Muscle of leg (tissue), 11 donors: ENCODE measurements around the gene SPIRE1. TPM values are rescaled to one million over a fixed set of nuclear protein-coding genes. Genes with fewer than 3 reads are reported as not detected.

Source experiments
- DNase-seq: peaks from one replicate; pipeline ENCODE4 v3.0.0; 2013
- H3K27ac ChIP-seq: one replicate; pipeline ENCODE4 v1.5.1; 2013; ENCODE audit warnings: mild to moderate bottlenecking, low read length, control low read depth
- H3K27me3 ChIP-seq: one replicate; pipeline ENCODE4 v1.6.1; 2013; ENCODE audit warnings: low read length; ENCODE audit not compliant: control insufficient read depth, insufficient read depth
- H3K36me3 ChIP-seq: one replicate; pipeline ENCODE4 v1.6.1; 2013; ENCODE audit warnings: low read length; ENCODE audit not compliant: control insufficient read depth, insufficient read depth
- H3K4me1 ChIP-seq: one replicate; pipeline ENCODE4 v1.6.1; 2013; ENCODE audit warnings: low read length; ENCODE audit not compliant: control insufficient read depth, insufficient read depth
- H3K4me3 ChIP-seq: one replicate; pipeline ENCODE4 v1.5.1; 2013; ENCODE audit warnings: low read length, control low read depth
- H3K9me3 ChIP-seq: replicated peaks from 2 replicates; pipeline ENCODE4 v1.6.1; 2013; ENCODE audit warnings: low read depth, low read length; ENCODE audit not compliant: control insufficient read depth
- WGBS: methylation state at CpG from one replicate; pipeline ENCODE4 v1.1.5; 2013; ENCODE audit warnings: missing lambda C conversion rate; ENCODE audit not compliant: insufficient coverage; 5-methylcytosine and 5-hydroxymethylcytosine counted together
- polyA plus RNA-seq, 8 donors: library from polyadenylated mRNA; unstranded; fragments of 120-200 nt; gene quantifications; one replicate each; pipeline versions ENCODE4 v1.2.1 to v1.2.3, GENCODE V29; 2013; ENCODE audit warnings: inconsistent platforms in 1 of 8, low replicate concordance in 1 of 8; ENCODE audit not compliant: insufficient read length in 8 of 8, insufficient read depth in 1 of 8
- total RNA-seq: library from RNA; stranded (reverse); fragments of 120-200 nt; gene quantifications from one replicate; pipeline ENCODE4 v1.2.4, GENCODE V29; 2013

The SPIRE1 gene
- total and polyA plus RNA-seq, 9 donors = 10.3 to 13.9 (median 12.0) TPM

DNA sequence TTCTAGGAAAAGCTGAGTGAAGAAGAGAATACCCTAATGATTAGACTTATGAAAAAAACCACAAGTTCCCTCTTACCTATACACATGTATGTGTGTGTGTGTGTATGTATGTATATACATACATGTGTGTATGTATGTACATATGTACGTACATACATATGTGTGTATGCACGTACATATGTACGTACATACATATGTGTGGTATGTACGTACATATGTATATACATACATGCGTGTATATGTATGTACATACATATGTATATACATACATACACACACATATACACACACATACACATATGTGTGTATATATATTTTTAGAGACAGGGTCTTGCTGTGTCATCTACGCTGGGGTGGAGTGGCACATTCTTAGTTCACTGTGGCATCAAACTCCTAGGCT is 196.6 kb downstream of the SPIRE1 start:
- no peaks in the 10 kb centered on the region for H3K4me1 ChIP-seq
- no peaks in the 10 kb centered on the region for H3K9me3 ChIP-seq
- H3K4me3 ChIP-seq = no peak overlapping the region
- no CpG with 5 or more reads among the region's 6 CpGs for WGBS
- DNase-seq = no peak
- no peak overlapping the region for H3K27ac ChIP-seq
- H3K27me3 ChIP-seq = no peaks in the 10 kb centered on the region
- peaks cover 31% of the 10 kb centered on the region for H3K36me3 ChIP-seq

- Histone ChIP-seq H3K27ac (no peak overlapping the region), H3K4me3 (no peak overlapping the region), H3K9me3 (no peaks in the 10 kb centered on the region), H3K4me1 (no peaks in the 10 kb centered on the region), H3K36me3 (peaks cover 31% of the 10 kb centered on the region), H3K27me3 (no peaks in the 10 kb centered on the region)
- 41% methylated on average over 5 of the region's 5 CpGs for WGBS
- peak; percentile 53 for DNase-seq
Observed at GRCh38 chr18:12460874-12461273, 197.0 kb downstream of the SPIRE1 start.

- no peak overlapping the region for H3K4me3 ChIP-seq
- H3K27me3 ChIP-seq = no peaks in the 10 kb centered on the region
- WGBS = 95% methylated on average over 4 of the region's 7 CpGs
- no peaks in the 10 kb centered on the region for H3K9me3 ChIP-seq
- no peak overlapping the region for H3K27ac ChIP-seq
- H3K4me1 ChIP-seq = no peaks in the 10 kb centered on the region
- H3K36me3 ChIP-seq = peaks cover 31% of the 10 kb centered on the region
- no peak for DNase-seq
Observed at GRCh38 chr18:12458771-12459170, 199.1 kb downstream of the SPIRE1 start.

DNA sequence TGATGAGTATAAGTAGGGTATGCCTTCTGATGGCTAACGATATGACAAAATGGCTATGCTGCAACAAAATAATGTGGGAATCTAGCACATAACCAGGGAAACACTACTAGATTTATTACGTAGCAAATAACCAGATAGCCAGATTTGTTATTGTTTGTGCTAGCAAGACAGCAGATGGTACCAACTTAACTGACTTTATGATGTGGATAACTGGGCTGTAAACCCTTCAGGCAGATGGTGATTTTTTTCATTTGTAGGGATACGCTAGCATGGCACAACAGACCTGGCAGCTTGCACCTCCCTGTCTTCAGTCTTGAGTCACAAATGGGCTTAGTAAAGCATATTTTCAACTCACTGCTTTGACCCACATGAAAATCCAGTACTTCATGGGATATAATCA is 201.5 kb downstream of the SPIRE1 start:
- DNase-seq = no peak
- H3K36me3 ChIP-seq = peaks cover 31% of the 10 kb centered on the region
- no peak overlapping the region for H3K27ac ChIP-seq
- WGBS = 86% methylated on average over 1 of the region's 3 CpGs
- H3K27me3 ChIP-seq = no peaks in the 10 kb centered on the region
- no peaks in the 10 kb centered on the region for H3K9me3 ChIP-seq
- no peaks in the 10 kb centered on the region for H3K4me1 ChIP-seq
- no peak overlapping the region for H3K4me3 ChIP-seq

GRCh38 chr18:12455496-12455895 is 202.4 kb downstream of the SPIRE1 start:
- peak; percentile 29 for DNase-seq
- peaks cover 34% of the 10 kb centered on the region for H3K36me3 ChIP-seq

GRCh38 chr18:12452784-12453183 is 205.1 kb downstream of the SPIRE1 start:
- Histone ChIP-seq H3K4me3 (no peak overlapping the region), H3K27ac (no peak overlapping the region), H3K9me3 (no peaks in the 10 kb centered on the region), H3K27me3 (no peaks in the 10 kb centered on the region), H3K36me3 (peaks cover 33% of the 10 kb centered on the region), H3K4me1 (no peaks in the 10 kb centered on the region)
- no peak for DNase-seq
- no CpG with 5 or more reads among the region's 3 CpGs for WGBS

More at GRCh38 chr18:12455496-12455895, 202.4 kb downstream of the SPIRE1 start:
- Histone ChIP-seq H3K27me3 (no peaks in the 10 kb centered on the region), H3K4me3 (no peak overlapping the region), H3K9me3 (no peaks in the 10 kb centered on the region), H3K27ac (no peak overlapping the region), H3K4me1 (no peaks in the 10 kb centered on the region)
- 86% methylated on average over 4 of the region's 7 CpGs for WGBS

- H3K4me3 ChIP-seq = no peak overlapping the region
Observed at GRCh38 chr18:12451428-12451827, 206.5 kb downstream of the SPIRE1 start.

DNA sequence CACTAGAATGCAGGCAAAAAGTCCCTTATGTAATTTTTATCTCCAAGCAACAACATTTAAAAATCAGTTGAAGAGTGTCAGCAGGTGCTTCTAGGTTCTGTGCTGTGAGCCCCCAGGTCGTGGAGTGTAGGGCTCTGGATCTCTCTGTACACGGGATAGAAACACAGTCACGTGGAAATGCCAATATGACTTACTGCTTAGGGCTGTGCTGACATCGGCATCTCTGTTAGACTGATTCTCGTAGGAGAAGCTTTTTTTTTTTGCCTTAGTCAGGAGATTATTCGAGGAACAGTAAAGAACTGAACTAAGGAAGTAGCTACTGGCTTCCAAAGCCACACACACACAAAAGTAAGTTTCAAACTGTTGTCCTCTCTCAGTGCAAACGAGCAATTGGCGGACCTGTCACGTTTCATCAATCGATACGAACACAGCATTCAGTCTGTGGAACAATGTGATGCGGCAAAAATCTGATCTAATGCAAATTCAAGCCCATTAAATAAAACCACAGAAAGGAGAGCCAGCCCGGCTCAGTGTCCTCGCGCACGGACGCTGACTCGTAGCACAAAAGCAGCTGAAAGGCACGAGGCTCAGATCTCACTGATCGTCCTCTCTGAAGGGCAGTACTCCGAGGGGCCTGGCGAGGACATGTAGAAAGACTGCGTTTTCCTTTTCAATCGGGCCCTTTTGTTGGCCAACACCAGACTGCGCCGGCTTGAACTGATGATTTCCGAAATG is 208.7 kb downstream of the SPIRE1 start:
- Histone ChIP-seq H3K9me3 (peaks cover 7% of the 10 kb centered on the region), H3K27me3 (no peaks in the 10 kb centered on the region), H3K4me1 (no peaks in the 10 kb centered on the region), H3K27ac (peak overlapping the region; percentile 47), H3K4me3 (no peak overlapping the region), H3K36me3 (peaks cover 31% of the 10 kb centered on the region)
- 93% methylated on average over 15 of the region's 27 CpGs for WGBS
- peak; percentile 73 for DNase-seq

More at GRCh38 chr18:12451428-12451827, 206.5 kb downstream of the SPIRE1 start:
- Histone ChIP-seq H3K27ac (no peak overlapping the region), H3K27me3 (no peaks in the 10 kb centered on the region), H3K9me3 (no peaks in the 10 kb centered on the region), H3K4me1 (no peaks in the 10 kb centered on the region), H3K36me3 (peaks cover 30% of the 10 kb centered on the region)
- 14% methylated on average over 1 of the region's 4 CpGs for WGBS
- no peak for DNase-seq

DNA sequence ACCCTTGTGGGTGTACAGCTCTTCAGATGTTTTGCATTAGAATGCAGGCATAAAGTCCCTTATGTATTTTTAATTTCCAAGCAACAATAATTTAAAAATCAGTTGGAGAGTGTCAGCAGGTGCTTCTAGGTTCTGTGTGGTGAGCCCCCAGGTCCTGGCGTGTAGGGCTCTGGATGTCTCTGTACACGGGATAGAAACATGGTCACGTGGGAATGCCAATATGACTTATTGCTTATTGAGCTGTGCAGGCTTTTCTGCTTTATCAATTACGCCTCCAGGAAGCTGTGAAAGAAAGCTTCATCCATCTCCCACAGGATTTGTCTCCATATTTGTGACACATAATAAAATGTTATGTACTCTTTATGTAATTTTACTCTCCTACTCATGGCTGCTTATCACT is 212.4 kb downstream of the SPIRE1 start:
- Histone ChIP-seq H3K4me3 (no peak overlapping the region), H3K27ac (no peak overlapping the region), H3K4me1 (peaks cover 3% of the 10 kb centered on the region), H3K27me3 (no peaks in the 10 kb centered on the region), H3K36me3 (peaks cover 20% of the 10 kb centered on the region), H3K9me3 (peaks cover 12% of the 10 kb centered on the region)
- WGBS = 80% methylated on average over 1 of the region's 4 CpGs
- DNase-seq = no peak

- no peaks in the 10 kb centered on the region for H3K27me3 ChIP-seq
- peaks cover 12% of the 10 kb centered on the region for H3K9me3 ChIP-seq
- no peak overlapping the region for H3K4me3 ChIP-seq
- peak; percentile 60 for DNase-seq
- H3K4me1 ChIP-seq = peaks cover 3% of the 10 kb centered on the region
- H3K27ac ChIP-seq = no peak overlapping the region
- peaks cover 8% of the 10 kb centered on the region for H3K36me3 ChIP-seq
- WGBS = 90% methylated on average over 3 of the region's 3 CpGs
Observed at GRCh38 chr18:12443551-12443950, 214.4 kb downstream of the SPIRE1 start.
